Measurements from ENCODE around the gene COG1. TPM values are rescaled to one million over a fixed set of nuclear protein-coding genes. Genes with fewer than 3 reads are reported as not detected.

COG1 gene
- total RNA-seq, 1 donor from 2014 or later: 27.8 TPM

DNA sequence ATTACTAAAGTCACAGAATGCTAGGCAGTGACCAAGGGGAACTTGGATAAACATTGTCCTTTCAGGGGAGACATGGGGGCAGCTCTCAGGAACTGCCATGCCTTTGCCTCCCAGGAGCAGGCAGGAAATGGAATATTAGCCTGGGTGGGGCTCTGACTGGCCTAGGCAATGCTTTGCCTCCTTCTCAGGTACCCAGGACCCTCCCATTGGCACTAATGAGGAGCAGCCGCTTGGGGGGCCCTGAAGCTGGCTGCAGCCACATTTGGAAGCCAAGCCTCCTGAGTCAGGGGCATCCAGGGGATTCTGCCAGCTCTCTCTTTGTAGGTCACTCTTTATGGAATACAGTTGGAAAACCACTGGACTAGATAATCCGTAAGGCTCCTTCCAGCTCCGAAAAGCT is 63.4 kb downstream of the COG1 start:
- H3K27ac Mint-ChIP-seq (ENCODE audit: unreplicated experiment): no peak overlapping the region
- TF ChIP-seq, protein P1, sequence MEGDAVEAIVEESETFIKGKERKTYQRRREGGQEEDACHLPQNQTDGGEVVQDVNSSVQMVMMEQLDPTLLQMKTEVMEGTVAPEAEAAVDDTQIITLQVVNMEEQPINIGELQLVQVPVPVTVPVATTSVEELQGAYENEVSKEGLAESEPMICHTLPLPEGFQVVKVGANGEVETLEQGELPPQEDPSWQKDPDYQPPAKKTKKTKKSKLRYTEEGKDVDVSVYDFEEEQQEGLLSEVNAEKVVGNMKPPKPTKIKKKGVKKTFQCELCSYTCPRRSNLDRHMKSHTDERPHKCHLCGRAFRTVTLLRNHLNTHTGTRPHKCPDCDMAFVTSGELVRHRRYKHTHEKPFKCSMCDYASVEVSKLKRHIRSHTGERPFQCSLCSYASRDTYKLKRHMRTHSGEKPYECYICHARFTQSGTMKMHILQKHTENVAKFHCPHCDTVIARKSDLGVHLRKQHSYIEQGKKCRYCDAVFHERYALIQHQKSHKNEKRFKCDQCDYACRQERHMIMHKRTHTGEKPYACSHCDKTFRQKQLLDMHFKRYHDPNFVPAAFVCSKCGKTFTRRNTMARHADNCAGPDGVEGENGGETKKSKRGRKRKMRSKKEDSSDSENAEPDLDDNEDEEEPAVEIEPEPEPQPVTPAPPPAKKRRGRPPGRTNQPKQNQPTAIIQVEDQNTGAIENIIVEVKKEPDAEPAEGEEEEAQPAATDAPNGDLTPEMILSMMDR (IDR thresholded peaks at IDR 0.05; ENCODE audit: unreplicated experiment): no peak
- H3K4me1 Mint-ChIP-seq (ENCODE audit: unreplicated experiment): no peaks in the 10 kb centered on the region
- no peak for DNase-seq (ENCODE audit: low spot score)
- no peak overlapping the region for H3K4me3 Mint-ChIP-seq (ENCODE audit: unreplicated experiment)
- H3K9me3 Mint-ChIP-seq (ENCODE audit: unreplicated experiment): no peaks in the 10 kb centered on the region
- H3K27me3 Mint-ChIP-seq (ENCODE audit: unreplicated experiment): peaks cover 6% of the 10 kb centered on the region
- H3K36me3 Mint-ChIP-seq (ENCODE audit: low read depth, unreplicated experiment): no peaks in the 10 kb centered on the region

DNA sequence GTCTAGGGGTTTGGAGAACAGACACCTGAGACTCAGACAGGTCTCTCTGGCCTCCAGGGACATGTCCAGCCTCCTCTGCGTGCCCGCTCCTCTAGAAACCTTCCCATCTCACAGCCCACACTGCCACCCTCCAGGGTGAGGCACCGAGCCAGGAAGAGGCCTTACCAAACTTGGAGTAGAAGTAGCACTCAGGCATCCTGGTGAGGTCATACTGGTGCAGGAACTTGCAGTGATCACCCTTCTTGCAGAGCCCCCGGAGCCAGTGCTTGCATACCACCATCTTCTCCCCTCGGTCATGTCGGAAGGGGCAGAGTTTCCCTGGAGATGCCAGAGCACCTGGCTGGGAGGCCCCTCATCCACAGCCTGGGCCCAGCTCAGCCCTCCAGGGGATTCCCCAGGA is 64.7 kb downstream of the COG1 start:
- Mint-ChIP-seq H3K4me1 (ENCODE audit: unreplicated experiment) (peaks cover 5% of the 10 kb centered on the region), H3K36me3 (ENCODE audit: low read depth, unreplicated experiment) (no peaks in the 10 kb centered on the region), H3K4me3 (ENCODE audit: unreplicated experiment) (no peak overlapping the region), H3K9me3 (ENCODE audit: unreplicated experiment) (no peaks in the 10 kb centered on the region), H3K27ac (ENCODE audit: unreplicated experiment) (no peak overlapping the region), H3K27me3 (ENCODE audit: unreplicated experiment) (peaks cover 6% of the 10 kb centered on the region)
- DNase-seq (ENCODE audit: low spot score): no peak
- TF ChIP-seq, protein P1 (IDR thresholded peaks at IDR 0.05; ENCODE audit: unreplicated experiment): no peak

Other genes starting within 250 kb of the COG1 start
- gene SLC39A11, start 100.4 kb upstream of the COG1 start, total RNA-seq (ENCODE audit: unreplicated experiment): 13.2 TPM
- gene SSTR2, start 28.0 kb upstream of the COG1 start, total RNA-seq (ENCODE audit: unreplicated experiment): 0.26 TPM
- gene CPSF4L, start 68.8 kb downstream of the COG1 start, total RNA-seq (ENCODE audit: unreplicated experiment): not detected
- gene CDC42EP4, start 118.9 kb downstream of the COG1 start, total RNA-seq (ENCODE audit: unreplicated experiment): 22.9 TPM